ENCODE results near the gene DSCAML1. TPM values are rescaled to one million over a fixed set of nuclear protein-coding genes. Genes with fewer than 3 reads are reported as not detected.
"Not testable (repeated sequence)": the region's sequence is repeated elsewhere in the genome, so short reads cannot be mapped to it uniquely, and the experiment has no call there.

Gene DSCAML1
- total and polyA plus RNA-seq, 10 of the 15 experiments (the other 5 are each of a cell fraction or from before 2014, with no cell fraction given): 0.03 to 0.18 (median 0.06) TPM; not detected in 1

DNA sequence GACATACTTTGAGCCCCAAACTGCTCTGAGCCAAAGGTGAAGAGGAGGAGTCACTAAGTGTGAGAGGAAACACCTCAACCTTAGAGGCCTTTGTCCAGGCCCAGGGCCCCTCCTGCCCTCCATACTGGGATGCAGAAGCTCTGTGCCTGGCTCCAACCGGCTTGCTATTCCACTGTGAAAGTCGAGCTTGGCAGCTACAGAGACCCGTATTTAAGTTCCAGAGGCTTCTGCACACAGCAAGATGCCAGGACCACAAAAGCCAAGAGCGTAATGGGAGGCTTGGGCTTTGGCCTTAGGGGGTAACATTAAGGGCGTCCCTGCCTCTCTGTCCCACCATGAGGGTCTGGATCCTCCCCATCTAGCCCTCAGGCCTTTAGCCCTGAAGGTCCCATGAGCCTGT lies 31.9 kb downstream of the DSCAML1 start (continued):
- TF ChIP-seq KAT2A (conservative IDR thresholded peaks at IDR 0.05; ENCODE audit: control insufficient read depth, low read depth, low read length) (no peak), HDAC2 (IDR thresholded peaks at IDR 0.05) (no peak), RAD51 (IDR thresholded peaks at IDR 0.05) (no peak), ZZZ3 (IDR thresholded peaks at IDR 0.05; ENCODE audit: control insufficient read depth, insufficient read length, low read depth) (no peak)
- TF ChIP-seq, protein P1, sequence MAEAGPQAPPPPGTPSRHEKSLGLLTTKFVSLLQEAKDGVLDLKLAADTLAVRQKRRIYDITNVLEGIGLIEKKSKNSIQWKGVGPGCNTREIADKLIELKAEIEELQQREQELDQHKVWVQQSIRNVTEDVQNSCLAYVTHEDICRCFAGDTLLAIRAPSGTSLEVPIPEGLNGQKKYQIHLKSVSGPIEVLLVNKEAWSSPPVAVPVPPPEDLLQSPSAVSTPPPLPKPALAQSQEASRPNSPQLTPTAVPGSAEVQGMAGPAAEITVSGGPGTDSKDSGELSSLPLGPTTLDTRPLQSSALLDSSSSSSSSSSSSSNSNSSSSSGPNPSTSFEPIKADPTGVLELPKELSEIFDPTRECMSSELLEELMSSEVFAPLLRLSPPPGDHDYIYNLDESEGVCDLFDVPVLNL (IDR thresholded peaks at IDR 0.05; ENCODE audit: low read depth, low read length): no peak

DNA sequence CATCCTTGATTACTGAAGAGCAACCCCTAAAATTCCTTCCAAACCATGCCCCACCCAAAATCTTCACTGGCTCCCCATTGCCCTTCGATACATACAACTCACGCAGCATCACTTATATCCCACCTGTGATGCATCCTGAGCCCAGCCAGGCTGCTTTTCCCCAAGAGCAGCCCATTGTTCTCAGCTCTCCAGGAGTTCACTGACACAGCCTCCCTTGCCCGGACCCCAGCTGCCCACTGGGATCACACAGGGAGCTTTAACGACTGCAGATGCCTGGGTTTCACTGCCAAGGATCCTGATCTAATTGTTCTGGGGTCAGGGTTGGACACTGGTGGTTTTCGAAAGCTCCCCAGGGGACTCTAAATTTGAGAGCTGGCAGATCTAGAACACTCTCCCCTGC lies 33.6 kb downstream of the DSCAML1 start:
- H3K36me3 ChIP-seq (ENCODE audit: control insufficient read depth in 2 of 2, insufficient read depth in 2 of 2, low read length in 1 of 2); in situ Hi-C loops (cut with MboI); ATAC-seq; SMC1A ChIA-PET (ENCODE audit: uncharacterized antibody, unreplicated experiment); DNase-seq (ENCODE audit: low read depth, low spot score); FAIRE-seq; H3K4me3 ChIP-seq; intact Hi-C loops (cut with micrococcal nuclease; ENCODE audit: unreplicated experiment); H3K4me2 ChIP-seq (ENCODE audit: control insufficient read depth, insufficient read depth); RAD21 ChIA-PET (ENCODE audit: unreplicated experiment); H4K20me1 ChIP-seq (ENCODE audit: control insufficient read depth, insufficient read depth); BruUV-seq (replicated peaks); H3K9me3 ChIP-seq (replicated peaks; ENCODE audit: control insufficient read depth, insufficient read depth, low read length); H2AFZ ChIP-seq (ENCODE audit: control insufficient read depth, low read depth, low read length); H3K27me3 ChIP-seq (replicated peaks in 1 of 2; ENCODE audit: control insufficient read depth in 2 of 2, insufficient read depth in 2 of 2, low read length in 1 of 2); H3K27ac ChIP-seq (ENCODE audit: control insufficient read depth, insufficient read depth); POLR2A ChIA-PET; H3K79me2 ChIP-seq (ENCODE audit: control insufficient read depth, insufficient read depth, low read length); H3K4me1 ChIP-seq (ENCODE audit: control insufficient read depth, insufficient read depth, low read length); H3K9ac ChIP-seq (ENCODE audit: control insufficient read depth, insufficient read depth, low read length); CTCF ChIA-PET: not testable (repeated sequence)
- 36% methylated on average over 5 of the region's 5 CpGs for WGBS (ENCODE audit: insufficient coverage, insufficient replicate concordance, low lambda C conversion rate, missing lambda C conversion rate)

DNA sequence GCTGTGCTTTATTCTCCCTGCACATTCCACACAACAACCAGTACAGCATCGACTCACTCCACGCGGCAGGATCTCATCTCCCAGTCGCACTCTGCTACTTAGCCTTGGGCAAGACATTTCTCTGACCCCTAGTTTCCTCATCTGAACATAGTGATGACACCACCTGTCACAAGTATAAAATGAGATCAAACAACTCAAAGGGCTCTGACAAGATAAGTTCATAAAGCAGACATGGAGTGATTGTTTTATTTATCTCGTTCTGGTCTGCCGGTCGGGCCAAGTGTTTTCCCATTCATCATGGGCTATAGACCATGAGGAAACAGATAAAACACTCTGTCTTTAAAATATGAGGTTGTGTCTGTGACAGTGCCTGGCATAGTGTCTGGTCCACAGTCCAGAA lies 35.0 kb downstream of the DSCAML1 start:
- DNase-seq (ENCODE audit: low read depth, low spot score) (no peak), FAIRE-seq (no peak), ATAC-seq (no peak)
- H3K79me2 ChIP-seq (ENCODE audit: control insufficient read depth, insufficient read depth, low read length): no peaks in the 10 kb centered on the region
- ChIA-PET POLR2A (no interaction called here), SMC1A (ENCODE audit: uncharacterized antibody, unreplicated experiment) (no interaction called here), RAD21 (ENCODE audit: unreplicated experiment) (no interaction called here), CTCF (no interaction called here)
- no peaks in the 10 kb centered on the region for H3K36me3 ChIP-seq (ENCODE audit: control insufficient read depth in 2 of 2, insufficient read depth in 2 of 2, low read length in 1 of 2)
- H2AFZ ChIP-seq (ENCODE audit: control insufficient read depth, low read depth, low read length): no peak overlapping the region
- in situ Hi-C loops (cut with MboI) (no loop called here), intact Hi-C loops (cut with micrococcal nuclease; ENCODE audit: unreplicated experiment) (no loop called here)
- no peak overlapping the region for H3K4me2 ChIP-seq (ENCODE audit: control insufficient read depth, insufficient read depth)
- no peak overlapping the region for H3K27ac ChIP-seq (ENCODE audit: control insufficient read depth, insufficient read depth)
- no peak overlapping the region for H3K9ac ChIP-seq (ENCODE audit: control insufficient read depth, insufficient read depth, low read length)
- no peak overlapping the region for H3K4me3 ChIP-seq
- no TSS peak for BruUV-seq (replicated peaks)
- H3K27me3 ChIP-seq (replicated peaks in 1 of 2; ENCODE audit: control insufficient read depth in 2 of 2, insufficient read depth in 2 of 2, low read length in 1 of 2): peaks cover 0 to 2% of the 10 kb centered on the region in 2 experiments; a peak in 2 of 4 replicates
- TF ChIP-seq NRF1 (conservative IDR thresholded peaks at IDR 0.05; ENCODE audit: low read depth, low read length): no peak
- TF ChIP-seq MTA3 (IDR thresholded peaks at IDR 0.05; ENCODE audit: borderline replicate concordance, low read length): no peak
- no peaks in the 10 kb centered on the region for H4K20me1 ChIP-seq (ENCODE audit: control insufficient read depth, insufficient read depth)
- WGBS (ENCODE audit: insufficient coverage, insufficient replicate concordance, low lambda C conversion rate, missing lambda C conversion rate): 55% methylated on average over 7 of the region's 7 CpGs
- no peaks in the 10 kb centered on the region for H3K4me1 ChIP-seq (ENCODE audit: control insufficient read depth, insufficient read depth, low read length)
- H3K9me3 ChIP-seq (replicated peaks; ENCODE audit: control insufficient read depth, insufficient read depth, low read length): no peaks in the 10 kb centered on the region

All from GM12878 (cell line).